Activated CD4-positive, alpha-beta memory T cell treated with anti-CD3 and anti-CD28 coated beads for 36 hours (primary cell): ENCODE measurements around the gene TECTB. TPM values are rescaled to one million over a fixed set of nuclear protein-coding genes. Genes with fewer than 3 reads are reported as not detected.

Source experiments
- CTCF ChIA-PET: fragments of 350-600 bp; sonication (Branson Sonifier 250); formaldehyde crosslinking; loops from one replicate; lab custom pipeline; 2021; ENCODE audit warnings: antibody characterized with exemption, inconsistent platforms; lab: Charles Lee
- POLR2A ChIA-PET: fragments of 350-600 bp; sonication (Branson Sonifier 250); formaldehyde crosslinking; loops from one replicate; lab custom pipeline; 2021; ENCODE audit warnings: antibody characterized with exemption; lab: Charles Lee
- DNase-seq: peaks from one replicate; pipeline ENCODE4 v3.0.0-alpha.2; 2020
- H3K27ac Mint-ChIP-seq: one replicate; pipeline ENCODE4 v1.8.0; 2021; ENCODE audit warnings: mixed read lengths
- H3K27me3 Mint-ChIP-seq: one replicate; pipeline ENCODE4 v1.8.0; 2021; ENCODE audit warnings: mixed read lengths
- H3K36me3 Mint-ChIP-seq: one replicate; pipeline ENCODE4 v1.8.0; 2021; ENCODE audit warnings: mixed read lengths
- H3K4me1 Mint-ChIP-seq: one replicate; pipeline ENCODE4 v1.8.0; 2021; ENCODE audit warnings: low read depth, mixed read lengths
- H3K4me3 Mint-ChIP-seq: one replicate; pipeline ENCODE4 v1.8.0; 2021; ENCODE audit warnings: mild to moderate bottlenecking, mixed read lengths
- H3K9me3 Mint-ChIP-seq: one replicate; pipeline ENCODE4 v1.8.0; 2021; ENCODE audit warnings: mixed read lengths
- intact Hi-C: fragments of 100-400 bp; cut with micrococcal nuclease; formaldehyde crosslinking; loops from one replicate; pipeline ENCODE4 v1.15.1; 2023
- total RNA-seq, 2 experiments: library from RNA; stranded (reverse); gene quantifications; one replicate each; pipeline ENCODE4 v1.2.3, GENCODE V29; 2021

The TECTB gene
- not detected for total RNA-seq

GRCh38 chr10:112283100-112283499, at the start of gene TECTB:
TECTB (plus strand) TSS chr10:112283400; CDS start chr10:112283735, 335 bp downstream.
- H3K4me1 Mint-ChIP-seq = no peaks in the 10 kb centered on the region
- H3K4me3 Mint-ChIP-seq = no peak within 1 kb of the TSS
- no peak for DNase-seq
- no peaks in the 10 kb centered on the region for H3K36me3 Mint-ChIP-seq
- intact Hi-C loops = no loop called here
- peaks cover 21% of the 10 kb centered on the region for H3K27me3 Mint-ChIP-seq
- no peaks in the 10 kb centered on the region for H3K9me3 Mint-ChIP-seq
- POLR2A ChIA-PET = no interaction called here
- no peak within 1 kb of the TSS for H3K27ac Mint-ChIP-seq
- CTCF ChIA-PET = no interaction called here

- peaks cover 13% of the 10 kb centered on the region for H3K9me3 Mint-ChIP-seq
- H3K27me3 Mint-ChIP-seq = peaks cover 1% of the 10 kb centered on the region
- CTCF ChIA-PET = no interaction called here
- POLR2A ChIA-PET = no interaction called here
- no peak overlapping the region for H3K4me3 Mint-ChIP-seq
- H3K36me3 Mint-ChIP-seq = no peaks in the 10 kb centered on the region
- no peak overlapping the region for H3K27ac Mint-ChIP-seq
- no peaks in the 10 kb centered on the region for H3K4me1 Mint-ChIP-seq
- intact Hi-C loops = no loop called here
- no peak for DNase-seq
Measured at GRCh38 chr10:112235141-112235540, 48.1 kb upstream of the TECTB start.

- no peak for DNase-seq
- intact Hi-C loops = no loop called here
- peaks cover 1% of the 10 kb centered on the region for H3K27me3 Mint-ChIP-seq
- peaks cover 2% of the 10 kb centered on the region for H3K36me3 Mint-ChIP-seq
- H3K4me3 Mint-ChIP-seq = no peak overlapping the region
- no peaks in the 10 kb centered on the region for H3K4me1 Mint-ChIP-seq
- peaks cover 15% of the 10 kb centered on the region for H3K9me3 Mint-ChIP-seq
- CTCF ChIA-PET = no interaction called here
- POLR2A ChIA-PET = no interaction called here
- H3K27ac Mint-ChIP-seq = no peak overlapping the region
Measured at GRCh38 chr10:112235920-112236319, 47.3 kb upstream of the TECTB start.

- POLR2A ChIA-PET = no interaction called here
- Mint-ChIP-seq H3K9me3 (peaks cover 20% of the 10 kb centered on the region), H3K27me3 (peaks cover 2% of the 10 kb centered on the region), H3K4me1 (no peaks in the 10 kb centered on the region), H3K36me3 (peaks cover 2% of the 10 kb centered on the region), H3K27ac (no peak overlapping the region), H3K4me3 (no peak overlapping the region)
- CTCF ChIA-PET = no interaction called here
- intact Hi-C loops = no loop called here
- DNase-seq = no peak
Measured at GRCh38 chr10:112236486-112236885, 46.7 kb upstream of the TECTB start.

- Mint-ChIP-seq H3K4me1 (no peaks in the 10 kb centered on the region), H3K36me3 (peaks cover 2% of the 10 kb centered on the region), H3K27me3 (peaks cover 8% of the 10 kb centered on the region), H3K27ac (no peak overlapping the region), H3K9me3 (peaks cover 21% of the 10 kb centered on the region), H3K4me3 (no peak overlapping the region)
- intact Hi-C loops = no loop called here
- DNase-seq = no peak
- ChIA-PET CTCF (no interaction called here), POLR2A (no interaction called here)
Measured at GRCh38 chr10:112239347-112239746, 43.9 kb upstream of the TECTB start.

GRCh38 chr10:112240441-112240840, 42.8 kb upstream of the TECTB start:
- Mint-ChIP-seq H3K4me3 (no peak overlapping the region), H3K9me3 (peaks cover 21% of the 10 kb centered on the region), H3K27ac (no peak overlapping the region), H3K27me3 (peaks cover 8% of the 10 kb centered on the region), H3K4me1 (no peaks in the 10 kb centered on the region), H3K36me3 (peaks cover 2% of the 10 kb centered on the region)
- DNase-seq = no peak
- CTCF ChIA-PET = no interaction called here
- intact Hi-C loops = no loop called here
- POLR2A ChIA-PET = no interaction called here

GRCh38 chr10:112241651-112242341, 41.4 kb upstream of the TECTB start:
- peaks cover 8% of the 10 kb centered on the region for H3K27me3 Mint-ChIP-seq

GRCh38 chr10:112242769-112243168, 40.4 kb upstream of the TECTB start:
- DNase-seq = no peak
- Mint-ChIP-seq H3K4me3 (no peak overlapping the region), H3K27ac (no peak overlapping the region), H3K9me3 (peaks cover 21% of the 10 kb centered on the region), H3K4me1 (no peaks in the 10 kb centered on the region), H3K36me3 (peaks cover 2% of the 10 kb centered on the region), H3K27me3 (peaks cover 8% of the 10 kb centered on the region)
- POLR2A ChIA-PET = no interaction called here
- CTCF ChIA-PET = no interaction called here
- intact Hi-C loops = no loop called here

More at GRCh38 chr10:112241651-112242341, 41.4 kb upstream of the TECTB start:
- no peak overlapping the region for H3K4me3 Mint-ChIP-seq
- peaks cover 21% of the 10 kb centered on the region for H3K9me3 Mint-ChIP-seq
- H3K36me3 Mint-ChIP-seq = peaks cover 2% of the 10 kb centered on the region
- H3K4me1 Mint-ChIP-seq = no peaks in the 10 kb centered on the region
- ChIA-PET CTCF (no interaction called here), POLR2A (no interaction called here)
- no peak overlapping the region for H3K27ac Mint-ChIP-seq
- no peak for DNase-seq
- intact Hi-C loops = no loop called here

- Mint-ChIP-seq H3K36me3 (peaks cover 2% of the 10 kb centered on the region), H3K27me3 (peaks cover 6% of the 10 kb centered on the region), H3K27ac (no peak overlapping the region), H3K9me3 (peaks cover 23% of the 10 kb centered on the region), H3K4me3 (no peak overlapping the region), H3K4me1 (no peaks in the 10 kb centered on the region)
- POLR2A ChIA-PET = no interaction called here
- CTCF ChIA-PET = interaction anchor here (1.2 kb wide), 1 partner anchor 106 kb away, joined by 4 read pairs; no protein-coding TSS in a partner anchor
- no peak for DNase-seq
- intact Hi-C loops = no loop called here
Measured at GRCh38 chr10:112243713-112244112, 39.5 kb upstream of the TECTB start.

- POLR2A ChIA-PET = no interaction called here
- peaks cover 6% of the 10 kb centered on the region for H3K27me3 Mint-ChIP-seq
- CTCF ChIA-PET = interaction anchor here (0.8 to 1.2 kb wide), 2 partner anchors 13 to 106 kb away, joined by 3 to 4 read pairs; no protein-coding TSS in a partner anchor
- H3K36me3 Mint-ChIP-seq = peaks cover 2% of the 10 kb centered on the region
- no peak overlapping the region for H3K27ac Mint-ChIP-seq
- H3K4me1 Mint-ChIP-seq = no peaks in the 10 kb centered on the region
- H3K4me3 Mint-ChIP-seq = no peak overlapping the region
- peaks cover 24% of the 10 kb centered on the region for H3K9me3 Mint-ChIP-seq
- intact Hi-C loops = no loop called here
- DNase-seq = no peak
Measured at GRCh38 chr10:112244197-112244596, 39.0 kb upstream of the TECTB start.

GRCh38 chr10:112247791-112248190, 35.4 kb upstream of the TECTB start:
- intact Hi-C loops = no loop called here
- CTCF ChIA-PET = interaction anchor here (1.0 kb wide), 1 partner anchor 60 kb away, joined by 3 read pairs; no protein-coding TSS in a partner anchor
- peaks cover 4% of the 10 kb centered on the region for H3K27me3 Mint-ChIP-seq

GRCh38 chr10:112248584-112249295, 34.5 kb upstream of the TECTB start:
- H3K9me3 Mint-ChIP-seq = peaks cover 18% of the 10 kb centered on the region
- H3K27ac Mint-ChIP-seq = no peak overlapping the region
- H3K4me1 Mint-ChIP-seq = no peaks in the 10 kb centered on the region
- POLR2A ChIA-PET = no interaction called here
- CTCF ChIA-PET = no interaction called here
- intact Hi-C loops = no loop called here
- peaks cover 1% of the 10 kb centered on the region for H3K27me3 Mint-ChIP-seq
- H3K36me3 Mint-ChIP-seq = no peaks in the 10 kb centered on the region
- no peak for DNase-seq
- H3K4me3 Mint-ChIP-seq = no peak overlapping the region

More at GRCh38 chr10:112247791-112248190, 35.4 kb upstream of the TECTB start:
- Mint-ChIP-seq H3K27ac (no peak overlapping the region), H3K4me1 (no peaks in the 10 kb centered on the region), H3K9me3 (peaks cover 18% of the 10 kb centered on the region), H3K4me3 (no peak overlapping the region), H3K36me3 (no peaks in the 10 kb centered on the region)
- POLR2A ChIA-PET = no interaction called here
- no peak for DNase-seq
